Cortex of kidney (tissue), 1 donor: ENCODE results near the gene OPCML.

Source experiments
- DNase-seq: peaks from one replicate; lab custom pipeline; 2025; lab: John Stamatoyannopoulos, UW

Gene OPCML

GRCh38 chr11:132982772-132983640 is 549.3 kb downstream of the OPCML start:
- DNase-seq, result no peak

DNA sequence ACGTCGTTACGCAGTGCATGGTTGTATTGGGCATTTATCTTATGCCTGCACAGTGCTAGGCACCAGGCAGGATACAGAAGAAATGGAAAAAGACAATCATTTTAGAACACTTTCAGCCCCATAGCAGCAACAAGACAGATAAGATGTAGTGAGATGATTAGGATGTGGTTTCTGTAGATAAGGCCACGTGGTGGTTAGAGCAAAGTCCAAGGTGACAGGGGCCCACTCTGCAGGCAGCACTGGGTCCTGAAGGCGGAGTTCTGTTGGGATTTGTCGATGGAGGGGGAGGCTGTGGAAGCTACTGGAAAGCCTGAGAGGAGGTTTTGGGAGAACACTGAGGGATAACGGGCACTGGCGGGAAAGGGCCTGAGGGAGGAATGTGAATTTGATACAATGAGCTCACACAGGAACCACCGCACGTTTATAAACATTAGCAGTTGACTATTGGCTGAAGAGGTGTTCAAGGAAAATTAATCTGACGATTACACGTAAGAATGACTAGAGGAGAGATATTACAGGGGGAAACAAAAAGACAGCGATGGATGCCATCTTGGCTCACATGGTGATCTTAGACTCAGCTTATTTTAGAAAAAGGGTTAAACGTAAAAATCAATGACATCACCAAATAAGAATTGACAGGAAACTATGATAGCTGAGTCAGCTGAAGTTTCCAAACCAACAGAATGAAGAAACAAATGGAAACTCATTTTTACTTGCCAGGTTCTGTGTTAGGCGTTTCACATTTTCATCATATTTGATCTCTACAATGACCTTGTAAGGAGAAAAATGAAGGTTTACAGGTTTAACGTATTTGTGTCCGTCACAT is 551.0 kb downstream of the OPCML start:
- DNase-seq, result no peak

- no peak for DNase-seq
These were observed 551.6 kb downstream of the OPCML start for GRCh38 chr11:132980670-132981069.

GRCh38 chr11:132977746-132978145 is 554.6 kb downstream of the OPCML start:
- no peak for DNase-seq

GRCh38 chr11:132977241-132977640 is 555.1 kb downstream of the OPCML start:
- no peak for DNase-seq

DNA sequence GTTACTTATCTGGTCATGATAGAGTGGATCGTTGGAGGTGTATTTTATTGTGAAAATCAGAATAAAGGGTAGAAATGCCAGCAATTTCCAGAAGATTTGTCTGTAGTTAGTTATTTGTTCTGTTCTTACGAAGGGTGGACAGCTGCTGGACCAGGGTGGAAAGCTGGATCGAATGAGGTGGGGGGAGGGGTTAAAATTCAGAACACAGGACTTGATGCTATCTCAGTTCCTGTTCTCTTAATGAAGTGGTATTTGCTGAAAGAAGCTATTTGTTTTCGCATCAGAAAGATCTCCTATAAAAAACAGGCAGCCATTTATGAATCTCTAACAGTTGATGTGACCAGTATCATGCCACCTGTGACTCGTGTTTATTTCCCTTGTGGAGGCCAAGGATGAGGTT is 556.2 kb downstream of the OPCML start:
- DNase-seq, result no peak

DNA sequence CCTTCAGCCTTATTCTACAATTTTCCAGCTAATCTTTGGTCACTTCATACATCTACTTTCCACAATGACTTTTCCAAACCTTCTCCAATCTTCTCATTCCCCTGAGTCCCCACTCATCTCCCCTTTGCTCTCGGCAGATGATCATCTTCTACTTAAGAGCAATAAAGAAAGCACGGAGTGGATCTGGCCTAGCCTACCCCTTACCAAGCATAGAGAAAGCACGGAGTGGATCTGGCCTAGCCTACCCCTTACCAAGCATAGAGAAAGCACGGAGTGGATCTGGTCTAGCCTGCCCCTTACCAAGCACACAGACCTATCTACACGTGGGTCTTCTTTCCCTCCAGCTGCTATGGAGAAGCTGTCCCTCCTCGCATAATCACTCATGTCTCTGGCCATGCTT is 558.6 kb downstream of the OPCML start:
- no peak for DNase-seq

DNA sequence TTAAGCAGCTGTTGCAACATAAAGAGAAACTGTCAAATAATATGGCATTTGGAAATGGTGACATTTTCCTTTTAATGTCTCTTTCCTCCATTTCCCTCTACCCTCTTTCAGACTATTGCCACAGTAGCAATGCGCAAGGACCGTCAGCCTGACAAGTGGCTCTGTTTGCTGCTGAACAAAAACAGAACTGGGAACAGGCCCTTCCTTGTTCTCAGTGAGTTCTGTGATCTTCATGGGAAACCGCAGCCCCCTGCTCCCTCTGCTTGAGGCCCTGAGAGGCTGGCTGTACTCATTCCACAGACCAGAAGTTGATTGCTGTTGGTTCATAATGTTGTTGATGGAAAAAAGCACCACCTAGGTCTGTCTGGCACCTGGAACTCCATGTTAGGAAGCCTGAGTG is 559.7 kb downstream of the OPCML start:
- no peak for DNase-seq

GRCh38 chr11:132971351-132971750 is 561.0 kb downstream of the OPCML start:
- no peak for DNase-seq

- no peak for DNase-seq
These were observed 562.4 kb downstream of the OPCML start for GRCh38 chr11:132969892-132970291.

GRCh38 chr11:132962041-132962440 is 570.3 kb downstream of the OPCML start:
- DNase-seq, result no peak

GRCh38 chr11:132961453-132961852 is 570.8 kb downstream of the OPCML start:
- no peak for DNase-seq

GRCh38 chr11:132960273-132961078 is 571.8 kb downstream of the OPCML start:
- DNase-seq, result no peak

DNA sequence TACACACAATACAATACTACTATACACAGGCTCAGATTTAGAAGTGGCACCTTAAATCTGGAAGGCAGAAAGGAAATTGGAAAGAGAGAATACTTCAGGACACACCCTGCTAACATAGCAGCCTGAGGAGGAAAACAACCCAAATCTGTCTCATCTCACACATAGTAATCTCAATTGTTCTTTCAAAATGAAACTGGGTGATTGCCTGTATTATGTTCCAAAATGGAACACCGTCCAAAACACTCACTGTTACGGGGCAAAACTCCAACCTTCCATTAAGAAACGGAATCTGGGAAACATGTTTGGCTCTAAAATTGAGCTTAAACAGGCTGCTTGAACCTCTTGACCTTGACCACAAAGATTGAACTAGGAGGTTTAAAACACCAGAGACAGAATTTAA is 572.6 kb downstream of the OPCML start:
- DNase-seq, result no peak

- DNase-seq, result no peak
These were observed 574.4 kb downstream of the OPCML start for GRCh38 chr11:132957881-132958280.

- no peak for DNase-seq
These were observed 584.0 kb downstream of the OPCML start for GRCh38 chr11:132948252-132948651.

- no peak for DNase-seq
These were observed 587.7 kb downstream of the OPCML start for GRCh38 chr11:132944569-132944944.

DNA sequence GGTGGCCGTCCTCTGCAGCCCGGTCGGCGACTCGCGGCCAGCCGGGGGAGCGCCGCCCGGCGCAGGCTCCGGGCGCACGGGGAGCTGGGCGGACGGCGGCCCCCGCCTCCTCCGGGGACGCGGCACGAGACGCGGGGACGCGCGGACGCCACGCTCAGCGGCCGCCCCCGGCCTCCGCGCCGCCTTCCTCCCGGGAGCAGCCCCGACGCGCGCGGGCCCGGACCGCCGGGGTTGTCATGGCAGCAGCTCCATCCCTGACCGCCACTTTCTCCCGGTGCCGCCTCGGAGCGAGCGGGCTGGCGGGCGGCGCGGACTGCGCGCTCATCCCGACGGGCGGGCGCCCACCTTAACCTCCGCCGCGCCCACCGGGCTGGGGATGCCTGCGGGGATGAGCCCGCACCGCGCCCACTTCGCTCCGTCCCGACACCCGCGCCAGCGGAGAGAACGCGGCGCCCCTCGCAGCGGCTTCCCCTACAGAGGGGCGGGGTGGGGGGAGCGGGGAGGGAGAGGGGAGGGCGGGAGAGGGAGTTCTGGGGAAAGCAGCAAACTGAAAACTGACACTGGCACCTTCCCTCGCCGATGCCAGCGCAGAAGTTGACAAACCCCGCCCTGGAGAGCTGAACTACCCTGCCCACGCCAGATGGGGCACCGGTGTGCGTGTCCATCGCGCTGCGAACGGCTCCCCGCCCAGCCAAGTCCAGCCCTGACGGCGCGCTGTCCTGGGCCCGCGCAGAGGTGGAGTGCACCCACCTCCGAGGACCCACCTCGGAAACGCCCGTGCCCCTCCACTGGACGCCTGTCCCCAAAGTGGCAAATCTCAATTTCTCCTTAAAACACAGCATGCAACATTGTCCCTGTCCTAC is 588.4 kb downstream of the OPCML start:
- DNase-seq, result no peak

DNA sequence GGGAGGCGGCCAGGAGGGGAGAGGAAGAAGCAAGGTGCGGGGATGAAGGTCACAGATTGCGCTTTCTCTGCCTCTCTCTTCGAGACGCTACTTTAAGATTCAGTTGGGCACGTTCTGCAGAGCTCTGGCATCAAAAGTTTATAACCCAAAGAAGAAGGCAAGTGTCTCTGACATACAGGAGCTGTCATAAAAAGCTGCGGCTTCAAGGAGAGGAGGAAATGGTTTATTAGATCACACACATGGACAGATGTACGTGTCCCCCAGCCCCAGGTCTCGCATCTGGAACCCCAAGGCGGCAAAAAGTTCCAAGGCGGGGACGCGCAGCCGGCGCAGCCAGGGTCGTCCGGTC is 589.0 kb downstream of the OPCML start:
- no peak for DNase-seq

GRCh38 chr11:132942611-132943356 is 589.5 kb downstream of the OPCML start:
- no peak for DNase-seq

- DNase-seq, result no peak
These were observed 590.5 kb downstream of the OPCML start for GRCh38 chr11:132941761-132942160.
